OCI-LY7 (cell line): ENCODE measurements around the gene GRXCR1. TPM values are rescaled to one million over a fixed set of nuclear protein-coding genes. Genes with fewer than 3 reads are reported as not detected.

Experiments
- BruUV-seq: library from RNA; stranded (reverse); fragments of 400-500 nt; replicated peaks from 2 replicates; lab custom pipeline; 2021; lab: Mats Ljungman, UMichigan
- CTCF ChIA-PET: fragments of 300-600 bp; sonication (Branson Sonifier 250); formaldehyde crosslinking; loops from one replicate; lab custom pipeline; 2022; ENCODE audit warnings: antibody characterized with exemption; ENCODE audit not compliant: unreplicated experiment; lab: Charles Lee
- POLR2A ChIA-PET: fragments of 300-600 bp; sonication (Branson Sonifier 250); formaldehyde crosslinking; loops from one replicate; lab custom pipeline; 2022; ENCODE audit warnings: antibody characterized with exemption; lab: Charles Lee
- DNase-seq: peaks from one replicate; pipeline ENCODE4 v3.0.0-alpha.2; 2015; ENCODE audit warnings: low spot score
- H2AFZ ChIP-seq: fragments of 200-600 bp; sonication (generic), shearing (Covaris generic); 2 replicates; pipeline ENCODE4 v1.6.1; 2014; ENCODE audit warnings: mild to moderate bottlenecking, antibody characterized with exemption, low read length, moderate library complexity
- H3K27ac ChIP-seq: fragments of 200-600 bp; sonication (generic); 2 replicates; pipeline ENCODE4 v1.5.1; 2014; ENCODE audit warnings: mixed run types, low read depth, mild to moderate bottlenecking, moderate library complexity, low read length, inconsistent platforms; ENCODE audit not compliant: poor library complexity, severe bottlenecking
- H3K36me3 ChIP-seq: fragments of 200-600 bp; sonication (generic); 2 replicates; pipeline ENCODE4 v1.6.1; 2014; ENCODE audit warnings: mild to moderate bottlenecking, antibody characterized with exemption, low read length, moderate library complexity, mixed read lengths; ENCODE audit not compliant: insufficient read depth
- H3K4me1 ChIP-seq: fragments of 200-600 bp; sonication (generic); 2 replicates; pipeline ENCODE4 v1.5.1; 2014; ENCODE audit warnings: mild to moderate bottlenecking, low read length; ENCODE audit not compliant: insufficient read depth, poor library complexity, severe bottlenecking
- H3K4me2 ChIP-seq: fragments of 200-600 bp; sonication (generic); 2 replicates; pipeline ENCODE4 v1.6.1; 2014; ENCODE audit warnings: mild to moderate bottlenecking, low read length
- H3K4me3 ChIP-seq: fragments of 200-600 bp; sonication (generic); 2 replicates; pipeline ENCODE4 v1.5.1; 2014; ENCODE audit warnings: mild to moderate bottlenecking, low read depth, low read length; ENCODE audit not compliant: poor library complexity, severe bottlenecking
- H3K79me2 ChIP-seq: fragments of 200-600 bp; sonication (generic); 2 replicates; pipeline ENCODE4 v1.6.1; 2016; ENCODE audit warnings: low read depth, mild to moderate bottlenecking, low read length, moderate library complexity, mixed read lengths; ENCODE audit not compliant: insufficient read depth
- H3K9me2 ChIP-seq: fragments of 200-600 bp; sonication (generic); 2 replicates; pipeline ENCODE4 v1.6.1; 2016; ENCODE audit warnings: mild to moderate bottlenecking, low read length, mixed read lengths; ENCODE audit not compliant: insufficient read depth
- H3K9me3 ChIP-seq: fragments of 200-600 bp; sonication (generic); 2 replicates; pipeline ENCODE4 v1.6.1; 2014; ENCODE audit warnings: mild to moderate bottlenecking, mixed run types, low read length, mixed read lengths
- H4K20me1 ChIP-seq: fragments of 200-600 bp; sonication (generic); 2 replicates; pipeline ENCODE4 v1.6.1; 2014; ENCODE audit warnings: mild to moderate bottlenecking, antibody characterized with exemption, low read length, moderate library complexity, mixed read lengths; ENCODE audit not compliant: insufficient read depth
- EZH2phosphoT487 ChIP-seq: fragments of 200-600 bp; sonication (generic); IDR thresholded peaks from 2 replicates; pipeline ENCODE4 v1.6.1; 2018; ENCODE audit warnings: low read depth, borderline replicate concordance, mild to moderate bottlenecking, mixed run types, antibody characterized with exemption, low read length, moderate library complexity, mixed read lengths
- intact Hi-C: fragments of 100-400 bp; cut with micrococcal nuclease; formaldehyde crosslinking; loops from one replicate; pipeline ENCODE4 v1.10.0; 2022; ENCODE audit not compliant: unreplicated experiment
- total RNA-seq, 2 experiments: library from RNA; depleted of rRNA in 1 of 2; stranded (reverse); fragments of >200 nt in 1 of 2; shearing (Covaris generic) in 1 of 2; gene quantifications; 2 replicates each; pipeline ENCODE4 v1.2.3, GENCODE V29; 2014 to 2022
- TF ChIP-seq, protein P1 (sequence below): fragments of 200-600 bp; sonication (generic); conservative IDR thresholded peaks from 2 replicates; pipeline ENCODE4 v1.5.1; 2014; ENCODE audit warnings: mild to moderate bottlenecking, antibody characterized with exemption, low read length, moderate library complexity, mixed read lengths

Gene GRXCR1
- total RNA-seq, 2 experiments from 2014 or later = not detected

DNA sequence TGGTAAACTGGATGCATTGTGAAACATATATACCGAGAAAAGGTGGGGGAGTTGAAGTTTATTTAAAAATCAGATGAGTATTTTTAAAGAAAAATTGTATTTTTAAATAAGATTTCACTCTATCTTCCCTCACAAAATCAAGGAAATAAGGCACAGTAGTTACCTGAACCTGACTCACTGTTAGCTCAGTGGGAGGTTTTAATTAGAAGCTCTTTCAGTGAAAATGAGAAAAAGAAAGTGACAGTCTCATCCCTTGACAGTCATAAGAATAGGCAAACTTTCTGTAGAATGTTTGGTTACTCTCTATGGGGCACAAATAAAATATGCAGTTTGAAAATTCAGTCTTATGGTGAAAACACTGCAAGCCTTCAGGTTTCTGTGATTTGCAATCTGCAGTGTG lies 49.7 kb downstream of the GRXCR1 start:
- CTCF ChIA-PET = no interaction called here
- DNase-seq = no peak
- H3K4me3 ChIP-seq = no peak overlapping the region
- no peak for TF ChIP-seq EZH2phosphoT487
- TF ChIP-seq, protein P1, sequence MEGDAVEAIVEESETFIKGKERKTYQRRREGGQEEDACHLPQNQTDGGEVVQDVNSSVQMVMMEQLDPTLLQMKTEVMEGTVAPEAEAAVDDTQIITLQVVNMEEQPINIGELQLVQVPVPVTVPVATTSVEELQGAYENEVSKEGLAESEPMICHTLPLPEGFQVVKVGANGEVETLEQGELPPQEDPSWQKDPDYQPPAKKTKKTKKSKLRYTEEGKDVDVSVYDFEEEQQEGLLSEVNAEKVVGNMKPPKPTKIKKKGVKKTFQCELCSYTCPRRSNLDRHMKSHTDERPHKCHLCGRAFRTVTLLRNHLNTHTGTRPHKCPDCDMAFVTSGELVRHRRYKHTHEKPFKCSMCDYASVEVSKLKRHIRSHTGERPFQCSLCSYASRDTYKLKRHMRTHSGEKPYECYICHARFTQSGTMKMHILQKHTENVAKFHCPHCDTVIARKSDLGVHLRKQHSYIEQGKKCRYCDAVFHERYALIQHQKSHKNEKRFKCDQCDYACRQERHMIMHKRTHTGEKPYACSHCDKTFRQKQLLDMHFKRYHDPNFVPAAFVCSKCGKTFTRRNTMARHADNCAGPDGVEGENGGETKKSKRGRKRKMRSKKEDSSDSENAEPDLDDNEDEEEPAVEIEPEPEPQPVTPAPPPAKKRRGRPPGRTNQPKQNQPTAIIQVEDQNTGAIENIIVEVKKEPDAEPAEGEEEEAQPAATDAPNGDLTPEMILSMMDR = no peak
- H3K27ac ChIP-seq = no peak overlapping the region
- no peaks in the 10 kb centered on the region for H3K4me1 ChIP-seq
- no peaks in the 10 kb centered on the region for H4K20me1 ChIP-seq
- H3K36me3 ChIP-seq = no peaks in the 10 kb centered on the region
- BruUV-seq = no TSS peak
- H3K9me3 ChIP-seq = no peaks in the 10 kb centered on the region
- no peak overlapping the region for H3K4me2 ChIP-seq
- no peak overlapping the region for H2AFZ ChIP-seq
- no peaks in the 10 kb centered on the region for H3K79me2 ChIP-seq
- intact Hi-C loops = no loop called here
- H3K9me2 ChIP-seq = no peaks in the 10 kb centered on the region
- POLR2A ChIA-PET = interaction anchor here (0.5 to 0.7 kb wide), 2 partner anchors 91 to 645 kb away, joined by 3 read pairs; no protein-coding TSS in a partner anchor

DNA sequence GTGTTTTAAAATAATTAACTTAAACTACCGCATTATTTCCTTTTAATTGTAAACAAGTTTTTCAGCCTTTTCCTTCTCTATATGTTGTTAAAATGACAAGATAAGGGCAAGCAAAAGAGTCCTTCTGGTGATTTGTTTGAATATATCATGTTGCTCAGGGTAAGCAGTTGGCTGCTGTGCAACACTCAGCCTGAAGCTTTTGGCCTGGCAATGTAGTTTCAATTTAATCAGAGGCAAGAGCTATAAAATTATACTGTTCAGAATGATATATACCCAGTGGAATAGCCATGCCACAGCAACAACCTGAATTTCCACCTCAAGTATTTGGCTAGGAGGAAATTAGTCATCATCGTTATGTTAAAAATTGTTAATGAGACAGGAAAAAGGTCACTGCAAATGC lies 53.4 kb downstream of the GRXCR1 start:
- CTCF ChIA-PET = no interaction called here
- Histone ChIP-seq H3K9me2 (no peaks in the 10 kb centered on the region), H2AFZ (no peak overlapping the region), H3K4me2 (no peak overlapping the region), H3K9me3 (no peaks in the 10 kb centered on the region), H3K4me1 (no peaks in the 10 kb centered on the region), H3K36me3 (no peaks in the 10 kb centered on the region), H3K27ac (no peak overlapping the region), H3K79me2 (no peaks in the 10 kb centered on the region), H3K4me3 (no peak overlapping the region), H4K20me1 (no peaks in the 10 kb centered on the region)
- intact Hi-C loops = no loop called here
- TF ChIP-seq, protein P1 = no peak
- TF ChIP-seq EZH2phosphoT487 = no peak
- no peak for DNase-seq
- POLR2A ChIA-PET = interaction anchor here (0.7 kb wide), 1 partner anchor 139 kb away, joined by 3 read pairs; no protein-coding TSS in a partner anchor
- BruUV-seq = no TSS peak

DNA sequence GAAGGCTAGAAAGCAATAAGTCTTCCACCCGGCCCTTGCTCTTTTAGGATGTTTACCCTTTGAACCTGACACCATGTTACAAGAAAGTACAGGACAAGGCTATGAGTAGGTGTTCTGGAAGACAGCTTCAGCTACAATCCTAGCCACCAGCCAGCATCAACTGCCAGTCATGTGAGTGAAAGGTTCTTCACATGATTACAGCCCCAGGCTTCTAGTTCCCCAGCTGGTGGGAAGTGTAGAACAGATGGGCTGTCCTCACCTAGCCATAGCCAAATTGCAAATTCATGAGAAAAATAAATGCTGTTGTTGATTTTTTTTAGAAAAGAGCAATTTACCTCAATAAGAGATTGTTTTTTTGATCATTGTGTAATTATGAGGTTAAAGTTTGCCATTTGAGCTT lies 60.8 kb downstream of the GRXCR1 start:
- no peak overlapping the region for H3K4me3 ChIP-seq
- H4K20me1 ChIP-seq = no peaks in the 10 kb centered on the region
- H3K79me2 ChIP-seq = no peaks in the 10 kb centered on the region
- ChIA-PET POLR2A (interaction anchor here (0.6 to 0.8 kb wide), 2 partner anchors 55 to 71 kb away, joined by 3 read pairs; no protein-coding TSS in a partner anchor), CTCF (no interaction called here)
- DNase-seq = no peak
- BruUV-seq = no TSS peak
- H3K27ac ChIP-seq = no peak overlapping the region
- intact Hi-C loops = no loop called here
- H3K4me2 ChIP-seq = no peak overlapping the region
- H3K9me2 ChIP-seq = no peaks in the 10 kb centered on the region
- H3K36me3 ChIP-seq = no peaks in the 10 kb centered on the region
- no peaks in the 10 kb centered on the region for H3K4me1 ChIP-seq
- TF ChIP-seq, protein P1 = no peak
- no peak for TF ChIP-seq EZH2phosphoT487
- no peak overlapping the region for H2AFZ ChIP-seq
- H3K9me3 ChIP-seq = no peaks in the 10 kb centered on the region
